Melanocyte of skin (primary cell): Measurements from ENCODE around the gene DELE1. TPM values are rescaled to one million over a fixed set of nuclear protein-coding genes. Genes with fewer than 3 reads are reported as not detected.

Experiments
- total RNA-seq, 2 donors: library from RNA; depleted of rRNA; stranded (reverse); fragments of >200 nt; gene quantifications; 2 replicates each; pipeline ENCODE4 v1.2.3, GENCODE V29; 2012

The DELE1 gene, protein sequence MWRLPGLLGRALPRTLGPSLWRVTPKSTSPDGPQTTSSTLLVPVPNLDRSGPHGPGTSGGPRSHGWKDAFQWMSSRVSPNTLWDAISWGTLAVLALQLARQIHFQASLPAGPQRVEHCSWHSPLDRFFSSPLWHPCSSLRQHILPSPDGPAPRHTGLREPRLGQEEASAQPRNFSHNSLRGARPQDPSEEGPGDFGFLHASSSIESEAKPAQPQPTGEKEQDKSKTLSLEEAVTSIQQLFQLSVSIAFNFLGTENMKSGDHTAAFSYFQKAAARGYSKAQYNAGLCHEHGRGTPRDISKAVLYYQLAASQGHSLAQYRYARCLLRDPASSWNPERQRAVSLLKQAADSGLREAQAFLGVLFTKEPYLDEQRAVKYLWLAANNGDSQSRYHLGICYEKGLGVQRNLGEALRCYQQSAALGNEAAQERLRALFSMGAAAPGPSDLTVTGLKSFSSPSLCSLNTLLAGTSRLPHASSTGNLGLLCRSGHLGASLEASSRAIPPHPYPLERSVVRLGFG
- total RNA-seq: 10 to 100 TPM; 34.3 to 37.9 TPM

DNA sequence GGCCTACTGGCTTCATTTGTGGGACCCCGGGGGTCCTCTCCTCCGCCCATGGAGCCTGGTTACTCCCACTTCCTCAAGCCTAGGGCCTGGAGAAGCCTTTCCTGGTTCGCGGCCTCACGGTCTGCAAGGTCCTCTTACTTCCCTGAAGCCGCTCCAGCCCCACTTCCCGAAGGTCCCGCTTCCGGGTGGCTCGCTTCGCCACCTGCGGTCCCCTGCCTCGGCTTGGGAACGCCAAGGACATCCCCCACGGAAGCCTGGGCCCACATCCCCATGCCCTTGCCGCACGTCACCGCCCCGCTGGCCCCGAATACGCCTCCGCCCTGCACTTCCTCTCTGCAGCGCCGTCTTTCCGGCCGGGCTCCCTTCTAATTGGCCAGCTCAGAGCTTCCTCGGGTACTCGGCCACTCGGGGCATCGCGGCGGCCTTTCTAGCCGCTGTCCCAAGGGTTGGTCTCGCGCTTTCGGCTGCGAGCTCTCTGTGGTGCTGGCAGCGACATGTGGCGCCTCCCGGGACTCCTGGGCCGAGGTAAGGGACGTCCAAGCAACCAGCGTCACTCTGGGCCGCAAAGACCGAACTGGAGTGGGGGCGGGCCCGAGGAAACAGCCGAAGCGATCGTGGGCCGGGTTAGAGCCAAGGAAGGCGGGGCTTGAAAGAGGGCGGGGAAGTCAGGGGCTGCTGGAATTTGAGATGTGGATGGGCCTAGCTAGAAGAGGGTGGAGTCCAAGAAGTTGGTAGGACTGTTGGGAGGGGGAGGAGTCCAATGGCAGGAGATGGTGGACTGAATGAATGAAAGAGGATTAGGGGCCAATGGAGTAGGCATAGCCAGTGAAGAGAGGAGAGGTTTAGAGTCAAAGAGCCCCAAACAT is at the start of gene DELE1:
TSS of gene DELE1 (plus strand) at position 424 of the 866 bp plus-strand sequence. CDS start at position 495, 71 bp downstream.

DNA sequence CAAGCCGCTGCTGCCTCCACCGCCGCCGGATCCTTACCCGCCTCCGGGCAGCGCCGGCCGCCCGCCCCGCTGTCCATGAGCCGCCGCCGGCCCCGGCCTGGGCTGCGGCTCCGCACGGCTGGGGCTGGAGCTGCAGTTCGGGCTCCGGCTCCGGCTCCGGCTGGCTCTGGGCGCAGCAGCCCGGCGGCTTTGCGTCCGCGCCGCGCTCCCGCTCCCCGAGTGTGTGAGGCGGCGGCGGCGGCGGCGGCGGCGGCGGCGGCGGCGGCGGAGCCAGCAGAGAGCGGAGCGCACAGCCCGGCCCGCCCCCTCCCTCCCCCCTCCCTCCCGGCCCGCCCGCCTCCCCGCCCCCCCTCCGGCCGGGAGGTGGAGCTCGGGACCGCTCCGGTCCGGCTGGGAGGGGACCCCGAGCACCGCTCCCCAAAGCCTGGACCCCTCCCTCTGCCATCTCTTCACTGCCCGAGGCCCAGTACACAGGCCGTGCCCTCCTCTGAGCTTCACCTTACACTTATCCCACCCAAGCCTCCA is 45.4 kb upstream of the DELE1 start, which contains the start of gene PCDH1:
TSS of gene PCDH1 (minus strand) at position 225 of the 525 bp plus-strand sequence. CDS start at position 77, 148 bp downstream.

DNA sequence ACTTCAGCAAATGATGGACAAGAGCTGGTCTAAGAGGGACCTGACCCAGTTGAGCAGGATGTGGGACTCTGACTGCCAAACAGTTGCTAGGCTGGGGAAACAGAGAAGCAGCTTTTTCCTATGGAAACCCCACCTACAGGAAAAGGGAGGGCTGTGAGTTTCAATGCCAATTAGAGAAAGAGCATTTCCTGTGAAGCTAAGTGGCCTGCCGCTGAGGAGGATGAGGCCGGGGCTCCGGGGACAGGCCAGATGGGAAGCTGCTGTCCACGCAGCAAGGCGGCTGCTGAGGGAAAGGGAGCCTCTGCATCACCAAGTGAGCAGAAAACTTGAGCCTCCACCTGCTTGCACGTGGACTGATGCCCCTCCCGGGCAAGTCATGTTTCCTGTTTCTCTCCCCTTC is 34.4 kb downstream of the DELE1 start, which contains the start of gene PCDH12:
TSS of gene PCDH12 (minus strand) at position 90 of the 400 bp plus-strand sequence. CDS start 351 bp downstream, outside the sequence.

DNA sequence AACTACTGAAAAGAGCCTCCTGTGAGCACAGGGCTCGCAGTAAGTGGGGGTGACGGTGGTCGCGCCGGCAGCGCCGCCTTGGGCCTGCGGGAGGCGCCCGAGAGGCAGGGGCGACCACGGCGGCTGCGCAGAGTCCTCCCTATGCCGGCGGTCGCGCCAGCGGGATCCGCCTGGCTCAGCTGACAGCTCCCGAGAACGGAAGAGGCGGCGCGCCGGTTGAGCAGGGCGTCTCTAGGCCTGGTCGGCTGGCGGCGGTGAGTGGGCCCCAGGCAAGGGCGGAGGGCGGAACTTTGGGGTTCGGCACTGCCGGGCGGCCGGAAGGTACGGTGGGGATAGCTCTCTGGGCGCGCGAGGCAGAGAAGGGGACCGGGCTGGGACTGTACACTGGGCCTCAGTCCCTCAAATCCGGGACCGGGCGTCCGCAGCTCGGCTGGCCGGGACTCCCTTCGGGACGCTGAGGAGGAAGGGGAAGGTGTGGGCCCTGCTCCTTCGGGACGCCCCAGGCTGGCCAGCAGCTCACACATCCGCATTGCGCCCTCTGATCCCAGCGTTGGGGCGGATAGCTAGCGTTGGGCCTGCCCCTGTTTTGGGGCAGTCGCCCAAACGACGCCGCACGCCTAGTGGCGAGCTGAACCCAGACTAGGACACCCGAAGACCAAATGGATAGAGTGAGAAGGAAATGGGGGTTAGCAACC is 45.4 kb downstream of the DELE1 start, which contains the start of gene RNF14:
TSS of gene RNF14 (plus strand) at position 192 of the 695 bp plus-strand sequence. CDS start 4,484 bp downstream, outside the sequence.

Other genes starting within 250 kb of the DELE1 start
- gene ARAP3, start 241.6 kb upstream of the DELE1 start, total RNA-seq: 10 to 100 TPM in 1 of 2 donors, 1 to 10 TPM in 1; 7.6 to 10.3 TPM
- gene PCDH1, start 45.5 kb upstream of the DELE1 start, total RNA-seq: under 1 TPM; 0.34 to 1.00 TPM
- gene PCDH12, start 34.3 kb downstream of the DELE1 start, total RNA-seq: under 1 TPM; under 0.01 to 0.33 TPM
- gene RNF14, start 45.2 kb downstream of the DELE1 start, total RNA-seq: 100 to 1,000 TPM in 1 of 2 donors, 10 to 100 TPM in 1; 79.3 to 107 TPM
- 100 to 1,000 TPM in 1 of 2 donors, 10 to 100 TPM in 1; 77.4 to 159 TPM for gene GNPDA1, start 89.2 kb downstream of the DELE1 start, total RNA-seq
- 100 to 1,000 TPM; 101 TPM for gene NDFIP1, start 184.9 kb downstream of the DELE1 start, total RNA-seq